Stimulated activated CD4-positive, alpha-beta T cell treated with anti-CD3 and anti-CD28 coated beads, TNF-alpha, amount 100 ng/mL, for 48 hours (primary cell): ENCODE results near the gene SYPL1.
A peak's percentile ranks its signal among the peaks of the same experiment; 100 is the strongest.

Experiments
- DNase-seq, 3 donors: peaks; one replicate each; pipeline ENCODE4 v3.0.0-alpha.2; 2020; ENCODE audit warnings: low read depth in 3 of 3

SYPL1 gene

GRCh38 chr7:106065575-106066500 is 46.3 kb downstream of the SYPL1 start:
- no peak for DNase-seq

- DNase-seq = no peak
Observed at GRCh38 chr7:106064771-106065574, 47.1 kb downstream of the SYPL1 start.

- no peak for DNase-seq
Observed at GRCh38 chr7:106064316-106064715, 47.8 kb downstream of the SYPL1 start.

- no peak for DNase-seq
Observed at GRCh38 chr7:106063692-106064091, 48.4 kb downstream of the SYPL1 start.

- no peak for DNase-seq
Observed at GRCh38 chr7:106063024-106063423, 49.1 kb downstream of the SYPL1 start.

GRCh38 chr7:106062521-106062931 is 49.6 kb downstream of the SYPL1 start:
- DNase-seq = no peak

- DNase-seq = no peak
Observed at GRCh38 chr7:106062006-106062405, 50.1 kb downstream of the SYPL1 start.

GRCh38 chr7:106061301-106061979 is 50.7 kb downstream of the SYPL1 start:
- DNase-seq = no peak

GRCh38 chr7:106060394-106060920 is 51.7 kb downstream of the SYPL1 start:
- no peak for DNase-seq

- DNase-seq = no peak
Observed at GRCh38 chr7:106059556-106059955, 52.6 kb downstream of the SYPL1 start.

GRCh38 chr7:106058928-106059324 is 53.2 kb downstream of the SYPL1 start:
- DNase-seq = no peak

GRCh38 chr7:106057962-106058927 is 53.9 kb downstream of the SYPL1 start:
- DNase-seq = no peak

GRCh38 chr7:106057204-106057961 is 54.7 kb downstream of the SYPL1 start:
- DNase-seq = no peak

GRCh38 chr7:106056513-106057203 is 55.5 kb downstream of the SYPL1 start:
- peak; percentile 43 to 53 (median 46) for DNase-seq

- no peak for DNase-seq
Observed at GRCh38 chr7:106054971-106055532, 57.1 kb downstream of the SYPL1 start.

- no peak for DNase-seq
Observed at GRCh38 chr7:106054156-106054910, 57.8 kb downstream of the SYPL1 start.

- DNase-seq = no peak
Observed at GRCh38 chr7:106053109-106053508, 59.0 kb downstream of the SYPL1 start.

GRCh38 chr7:106052681-106053080 is 59.4 kb downstream of the SYPL1 start:
- DNase-seq = no peak
